CD4-positive, alpha-beta T cell treated with Interleukin-15 for 4 hours (primary cell): ENCODE measurements around the gene CCDC71L.
"Not testable (repeated sequence)": the region's sequence is repeated elsewhere in the genome, so short reads cannot be mapped to it uniquely, and the experiment has no call there.

Experiments
- DNase-seq: peaks from one replicate; pipeline ENCODE4 v3.0.0-alpha.2; 2020; ENCODE audit warnings: low spot score

CCDC71L gene

DNA sequence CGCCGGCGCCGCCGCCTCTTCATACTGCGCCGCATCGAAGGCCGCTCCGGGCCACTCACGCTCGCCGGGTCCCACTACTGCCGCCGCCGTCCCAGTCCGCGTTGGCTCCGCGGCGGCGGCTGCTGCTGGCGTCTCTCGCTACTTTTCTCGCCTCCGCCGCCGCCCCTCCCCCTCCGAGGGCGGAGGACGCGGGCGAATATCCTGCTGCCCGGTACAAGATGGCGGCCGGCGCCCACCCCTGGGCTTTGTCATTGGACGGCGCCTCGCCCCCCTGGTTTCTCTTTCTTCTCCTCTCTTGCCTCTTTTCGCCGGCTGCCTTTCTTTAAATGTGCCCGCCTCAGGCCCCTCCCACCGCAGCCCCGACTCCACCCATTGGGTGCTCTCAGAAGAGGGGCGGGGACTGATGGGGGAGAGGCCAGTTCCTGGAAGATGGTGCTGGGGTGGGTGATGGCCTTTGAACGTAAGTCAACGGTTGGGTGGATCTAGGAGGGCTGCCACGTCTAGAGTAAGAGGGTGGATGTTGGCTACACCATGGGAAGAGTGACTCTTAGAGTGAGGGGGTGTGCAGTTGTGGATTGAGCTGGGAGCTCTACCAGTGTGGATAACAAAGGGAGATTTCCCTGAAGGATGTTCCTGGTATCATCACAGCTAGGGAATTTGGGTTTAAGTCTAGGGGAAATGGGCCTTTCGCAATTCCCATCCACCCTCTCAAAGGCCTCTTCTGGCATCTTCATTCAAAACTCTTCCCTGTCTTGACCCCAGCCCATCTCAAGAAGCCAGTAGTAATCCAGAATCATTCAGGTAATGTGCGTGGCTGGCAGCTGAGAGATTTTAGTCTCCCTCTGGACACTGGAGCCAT is at the start of gene CCDC71L:
CCDC71L (minus strand) TSS at position 297 of the 859 bp plus-strand sequence; CDS start at position 35, 262 bp downstream.
- DNase-seq = peak; percentile 94

DNA sequence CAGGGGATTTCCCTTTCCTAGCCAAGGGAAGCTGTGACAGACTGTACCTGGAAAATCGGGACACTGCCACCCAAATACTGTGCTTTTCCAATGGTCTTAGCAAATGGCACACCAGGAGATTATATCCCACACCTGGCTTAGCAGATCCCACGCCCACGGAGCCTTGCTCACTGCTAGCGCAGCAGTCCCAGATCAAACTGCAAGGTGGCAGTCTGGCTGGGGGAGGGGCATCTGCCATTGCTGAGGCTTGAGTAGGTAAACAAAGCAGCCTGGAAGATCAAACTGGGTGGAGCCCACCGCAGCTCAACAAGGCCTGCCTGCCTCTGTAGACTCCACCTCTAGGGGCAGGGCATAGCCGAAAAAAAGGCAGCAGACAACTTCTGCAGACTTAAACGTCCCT is 48.6 kb upstream of the CCDC71L start:
- not testable (repeated sequence) for DNase-seq

- DNase-seq = peak; percentile 26
Measured at GRCh38 chr7:106704000-106704840, 43.3 kb upstream of the CCDC71L start.

- DNase-seq = no peak
Measured at GRCh38 chr7:106693677-106694353, 32.9 kb upstream of the CCDC71L start.

- DNase-seq = no peak
Measured at GRCh38 chr7:106692450-106693051, 31.6 kb upstream of the CCDC71L start.

DNA sequence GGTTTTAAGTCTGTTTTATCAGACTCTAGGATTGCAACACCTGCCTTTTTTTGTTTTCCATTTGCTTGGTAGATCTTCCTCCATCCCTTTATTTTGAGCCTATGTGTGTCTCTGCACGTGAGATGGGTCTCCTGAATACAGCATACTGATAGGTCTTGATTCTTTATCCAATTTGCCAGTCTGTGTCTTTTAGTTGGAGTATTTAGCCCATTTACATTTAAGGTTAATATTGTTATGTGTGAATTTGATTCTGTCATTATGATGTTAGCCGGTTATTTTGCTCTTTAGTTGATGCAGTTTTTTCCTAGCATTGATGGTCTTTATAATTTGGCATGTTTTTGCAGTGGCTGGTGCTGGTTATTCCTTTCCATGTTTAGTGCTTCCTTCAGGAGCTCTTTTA is 27.2 kb upstream of the CCDC71L start:
- DNase-seq = not testable (repeated sequence)

- DNase-seq = no peak
Measured at GRCh38 chr7:106683941-106684340, 23.0 kb upstream of the CCDC71L start.

GRCh38 chr7:106681815-106682495 is 21.0 kb upstream of the CCDC71L start:
- no peak for DNase-seq

DNA sequence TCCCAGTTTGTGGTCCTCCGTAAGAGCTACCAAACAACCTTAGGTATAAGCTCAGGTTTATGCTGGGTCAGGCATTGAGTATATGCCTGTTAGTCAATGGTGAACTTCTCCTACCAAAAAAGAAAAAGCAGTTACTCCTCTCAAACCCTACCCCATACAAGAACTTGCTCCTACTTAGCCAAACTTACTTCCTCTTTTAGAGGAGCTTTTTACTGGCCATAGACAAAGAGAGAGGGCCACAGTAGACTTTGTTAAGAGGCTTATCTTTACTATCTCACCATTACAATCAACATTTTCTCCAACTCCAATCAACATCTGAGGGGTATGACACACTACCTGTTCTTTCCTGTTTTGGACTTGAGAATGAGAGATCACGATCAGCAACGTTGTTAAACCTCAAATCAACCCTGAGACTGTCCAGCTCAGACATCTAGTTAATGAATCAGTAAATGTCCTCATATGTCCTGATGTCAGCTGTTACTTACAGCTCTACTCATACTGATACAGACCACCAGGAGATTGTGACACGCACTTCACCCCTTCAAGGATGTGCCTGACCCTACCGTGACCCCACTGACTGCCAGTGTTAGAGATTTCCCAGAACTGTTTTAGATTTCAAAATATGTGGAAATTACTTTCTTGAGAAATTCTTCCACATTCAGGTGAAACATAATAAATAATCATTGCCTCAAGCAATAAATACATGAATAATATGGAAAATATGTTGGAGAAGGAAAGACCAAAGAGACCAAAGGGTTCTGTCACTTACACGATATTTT is 18.4 kb upstream of the CCDC71L start:
- DNase-seq = no peak

GRCh38 chr7:106678795-106679152 is 17.8 kb upstream of the CCDC71L start:
- DNase-seq = no peak

DNA sequence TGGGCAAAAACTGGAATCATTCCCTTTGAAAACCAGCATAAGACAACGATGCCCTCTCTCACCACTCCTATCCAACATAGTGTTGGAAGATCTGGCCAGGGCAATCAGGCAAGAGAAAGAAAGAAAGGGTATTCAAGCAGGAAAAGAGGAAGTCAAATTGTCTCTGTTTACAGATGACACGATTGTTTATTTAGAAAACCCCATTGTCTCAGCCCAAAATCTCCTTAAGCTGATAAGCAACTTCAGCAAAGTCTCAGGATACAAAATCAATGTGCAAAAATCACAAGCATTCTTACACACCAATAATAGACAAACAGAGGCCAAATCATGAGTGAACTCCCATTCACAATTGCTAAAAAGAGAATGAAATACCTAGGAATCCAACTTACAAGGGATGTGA is 15.5 kb upstream of the CCDC71L start:
- DNase-seq = not testable (repeated sequence)

- DNase-seq = not testable (repeated sequence)
Measured at GRCh38 chr7:106673688-106674087, 12.7 kb upstream of the CCDC71L start.

DNA sequence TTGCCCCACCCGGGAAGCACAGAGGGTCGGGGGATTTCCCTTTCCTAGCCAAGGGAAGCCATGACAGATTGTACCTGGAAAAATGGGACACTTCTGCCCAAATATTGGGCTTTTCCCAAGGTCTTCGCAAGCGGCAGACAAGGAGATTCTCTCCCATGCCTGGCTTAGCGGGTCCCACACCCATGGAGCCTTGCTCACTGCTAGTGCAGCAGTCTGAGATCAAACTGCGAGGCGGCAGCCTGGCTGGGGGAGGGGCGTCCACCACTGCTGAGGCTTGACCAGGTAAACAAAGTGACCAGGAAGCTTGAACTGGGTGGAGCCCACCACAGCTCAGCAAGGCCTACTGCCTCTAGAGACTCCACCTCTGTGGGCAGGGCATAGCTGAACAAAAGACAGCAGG is 11.0 kb upstream of the CCDC71L start:
- DNase-seq = not testable (repeated sequence)

GRCh38 chr7:106671160-106671559 is 10.2 kb upstream of the CCDC71L start:
- no peak for DNase-seq

- DNase-seq = no peak
Measured at GRCh38 chr7:106668861-106669524, 8.0 kb upstream of the CCDC71L start.

DNA sequence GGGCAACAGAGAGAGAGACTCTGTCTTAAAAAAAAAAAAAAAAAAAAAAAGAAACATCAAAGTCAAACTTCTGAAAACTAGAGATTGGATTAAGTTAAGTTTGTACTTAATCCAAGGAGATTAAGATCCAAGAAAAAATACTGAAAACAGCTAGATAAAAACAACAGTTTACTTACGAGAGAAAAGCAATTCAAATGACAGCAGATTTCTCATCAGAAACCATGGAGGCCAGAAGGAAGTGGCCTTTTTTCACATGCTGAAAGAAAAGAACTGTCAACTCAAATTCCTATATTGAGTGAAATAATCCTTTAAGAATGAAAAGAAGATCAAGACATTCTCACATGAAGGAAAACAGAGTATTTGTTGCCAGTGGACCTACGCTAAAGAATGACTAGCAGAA is 5.4 kb upstream of the CCDC71L start:
- no peak for DNase-seq

- no peak for DNase-seq
Measured at GRCh38 chr7:106664343-106664742, 3.4 kb upstream of the CCDC71L start.

GRCh38 chr7:106659963-106660861 is 746 bp downstream of the CCDC71L start:
- peak; percentile 80 for DNase-seq
